GM12872 (cell line): Measurements from ENCODE around the gene EPS8.

Source experiments
- CTCF ChIP-seq: IDR thresholded peaks from 3 replicates; pipeline ENCODE4 v1.5.1; 2011; ENCODE audit warnings: low read depth, mild to moderate bottlenecking, low read length, moderate library complexity; ENCODE audit not compliant: insufficient read depth

Gene EPS8

DNA sequence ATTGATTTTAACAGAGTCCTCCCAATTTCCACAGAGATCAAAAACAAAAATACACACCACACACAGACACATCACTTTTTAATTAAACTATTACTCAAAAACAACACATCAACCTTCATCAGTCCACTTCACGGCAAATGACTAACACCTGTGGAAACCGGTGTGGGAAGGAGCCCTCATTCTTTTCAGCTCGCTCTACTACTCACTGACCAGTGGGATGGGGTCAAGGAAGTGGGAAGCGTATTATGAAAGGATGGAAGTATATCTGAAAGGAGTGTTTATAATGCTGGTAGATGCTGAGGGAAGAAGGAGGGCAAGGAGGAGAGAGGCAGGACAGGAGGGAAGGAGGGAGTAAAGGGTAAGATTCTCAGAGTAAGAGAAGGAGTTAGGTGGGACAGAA, 156.5 kb downstream of the EPS8 start:
- no peak for TF ChIP-seq CTCF

DNA sequence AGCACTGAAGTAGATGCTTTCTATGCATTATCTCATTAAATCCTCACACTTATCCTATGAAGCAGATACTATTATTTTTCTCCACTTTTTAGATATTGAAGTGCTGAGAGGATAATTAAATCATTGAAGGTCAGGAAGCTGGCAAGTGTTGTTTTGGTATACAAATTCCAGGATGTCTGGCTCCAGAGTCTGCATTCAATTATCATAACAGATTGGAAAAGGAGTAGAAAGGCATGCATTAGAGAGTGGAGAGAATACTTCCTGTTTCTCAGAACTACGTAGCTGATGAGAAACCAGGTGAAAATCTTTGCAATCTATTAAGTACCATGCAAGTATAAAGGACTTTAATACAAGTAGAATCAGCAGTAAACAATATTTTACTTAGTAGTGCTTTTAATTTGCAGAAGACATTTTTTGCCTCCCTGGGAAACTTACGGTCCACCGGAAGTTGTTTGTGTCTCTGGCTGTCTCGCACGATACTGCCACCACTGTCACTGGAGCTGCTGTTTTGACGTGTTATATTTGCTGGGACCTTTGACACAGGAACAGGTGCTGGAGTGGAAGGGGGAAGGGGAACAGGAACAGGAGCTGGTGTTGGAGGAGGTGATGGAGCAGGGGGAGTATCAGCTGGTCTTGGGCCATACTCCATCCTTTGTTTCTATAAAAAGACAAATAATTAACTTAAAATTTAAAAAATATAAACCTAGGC, 158.0 kb downstream of the EPS8 start:
- no peak for TF ChIP-seq CTCF

DNA sequence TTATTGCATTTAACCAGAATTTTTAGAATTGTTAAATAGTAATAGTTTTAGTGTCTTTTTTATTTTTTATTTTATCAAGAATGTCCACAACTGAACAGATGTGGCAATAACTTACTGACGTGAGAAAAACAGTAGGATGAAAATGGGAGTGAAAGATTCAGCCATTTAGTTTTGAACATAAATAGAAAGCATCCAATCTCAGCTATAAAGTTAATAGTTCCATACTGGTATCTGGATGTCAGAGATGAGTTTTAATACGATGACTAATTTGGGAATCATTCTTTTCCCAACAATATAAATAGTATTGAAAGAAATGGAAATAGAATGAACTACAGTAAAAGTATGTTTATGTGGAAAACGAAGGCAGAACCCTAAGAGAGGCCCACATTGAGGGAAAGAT, 159.4 kb downstream of the EPS8 start:
- TF ChIP-seq CTCF = no peak

GRCh38 chr12:15629108-15629507, 160.1 kb downstream of the EPS8 start:
- no peak for TF ChIP-seq CTCF

DNA sequence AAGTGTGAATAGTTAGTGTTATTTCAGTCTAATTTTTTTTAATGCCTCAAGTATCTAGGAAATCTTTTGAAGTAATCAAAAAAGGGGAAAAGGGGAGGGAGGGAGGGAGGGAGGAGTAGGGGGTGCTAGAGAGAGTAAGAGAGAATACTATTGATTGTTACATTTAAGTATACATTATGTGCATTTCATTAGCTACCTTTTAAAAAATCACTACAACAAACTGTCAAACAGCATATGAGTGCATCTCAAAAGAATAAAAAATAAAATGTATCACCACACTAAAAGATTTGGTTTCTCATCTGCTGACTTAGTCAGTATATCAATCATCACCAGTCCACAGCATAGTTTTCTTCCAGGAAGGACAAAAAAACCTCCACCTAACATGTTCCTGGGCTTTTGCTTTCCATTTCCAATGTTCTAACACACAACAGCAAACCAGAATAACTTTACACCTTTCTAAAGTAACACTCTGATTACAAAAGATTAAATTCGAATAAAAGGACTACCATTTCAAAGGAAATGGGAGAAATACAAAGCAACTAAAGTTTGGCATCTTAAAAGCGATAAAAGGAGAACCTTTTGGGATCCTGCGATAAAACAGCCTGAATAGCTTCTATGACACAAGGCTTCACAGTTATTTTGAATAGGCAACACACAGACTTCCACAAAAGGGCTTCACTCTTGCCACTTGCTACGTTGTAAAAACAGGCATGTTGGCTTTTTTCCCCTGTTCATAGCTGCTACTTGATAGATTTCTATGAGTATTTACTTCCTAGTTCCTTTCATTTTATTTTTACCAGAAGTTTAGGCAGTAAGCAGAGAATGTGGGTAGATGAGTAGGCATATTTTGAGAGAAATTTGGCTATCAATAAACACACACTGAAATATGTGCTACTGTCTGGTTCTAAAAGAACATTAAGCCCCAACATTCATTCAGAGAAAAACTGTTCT, 160.9 kb downstream of the EPS8 start:
- no peak for TF ChIP-seq CTCF

GRCh38 chr12:15625075-15625474, 164.1 kb downstream of the EPS8 start:
- TF ChIP-seq CTCF = no peak

- TF ChIP-seq CTCF = no peak
Observed at GRCh38 chr12:15620741-15621539, 168.2 kb downstream of the EPS8 start.
